ENCODE data around the gene OSM.

Gene OSM

DNA sequence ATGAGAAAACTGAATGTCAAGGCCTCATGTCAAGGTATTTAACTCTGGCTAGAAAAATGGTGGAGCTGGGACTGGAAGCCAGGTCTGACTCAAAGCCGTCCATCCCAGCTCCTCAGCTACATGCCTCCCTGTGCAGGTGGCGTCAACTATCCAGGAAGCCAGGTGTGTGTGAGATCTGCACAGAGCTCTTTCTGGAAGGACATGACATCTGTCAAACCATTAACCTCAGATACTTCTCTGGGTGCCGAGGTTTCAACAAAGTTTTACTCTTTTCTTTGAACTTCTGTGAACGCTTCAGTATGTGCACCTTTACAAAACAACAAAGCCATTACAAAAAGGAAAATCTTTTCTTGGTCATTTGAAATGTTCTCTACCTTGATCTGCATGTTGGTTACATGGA lies 29.7 kb upstream of the OSM start:
- H3K4me1 Mint-ChIP-seq, result no peaks in the 10 kb centered on the region
- no peaks in the 10 kb centered on the region for H3K9me3 Mint-ChIP-seq
- no peak overlapping the region for H3K4me3 Mint-ChIP-seq
- peaks cover 10% of the 10 kb centered on the region for H3K36me3 Mint-ChIP-seq (ENCODE audit: low read depth)
- no peaks in the 10 kb centered on the region for H3K27me3 Mint-ChIP-seq (ENCODE audit: low read depth)
- no peak for TF ChIP-seq CTCF (IDR thresholded peaks at IDR 0.05; ENCODE audit: unreplicated experiment in 3 of 3)
- no peak overlapping the region for H3K27ac Mint-ChIP-seq

DNA sequence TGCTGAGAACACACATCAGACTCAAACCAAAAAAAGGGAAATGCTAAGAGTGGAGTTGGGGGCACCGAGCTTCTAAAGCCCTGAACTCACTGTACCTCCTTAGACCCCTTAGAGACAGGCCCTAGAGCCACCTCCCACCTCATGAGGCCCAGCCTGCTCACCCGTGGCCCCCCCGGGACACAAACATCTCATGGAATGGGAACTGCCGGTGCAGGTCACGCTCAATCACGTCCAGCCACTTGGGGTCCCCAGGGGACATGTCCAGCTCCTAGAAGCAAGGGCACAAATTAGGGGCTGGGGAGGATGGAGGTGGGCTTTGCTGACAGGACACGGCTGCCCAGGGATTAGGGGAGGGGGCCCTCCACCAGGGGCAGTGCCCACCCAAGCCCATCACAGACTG lies 28.9 kb upstream of the OSM start:
- peaks cover 2% of the 10 kb centered on the region for H3K4me1 Mint-ChIP-seq

GRCh38 chr22:30294830-30295229 lies 28.2 kb upstream of the OSM start:
- Mint-ChIP-seq H3K27me3 (ENCODE audit: low read depth) (no peaks in the 10 kb centered on the region), H3K4me1 (peaks cover 5% of the 10 kb centered on the region), H3K27ac (no peak overlapping the region), H3K9me3 (no peaks in the 10 kb centered on the region), H3K36me3 (ENCODE audit: low read depth) (peaks cover 10% of the 10 kb centered on the region), H3K4me3 (no peak overlapping the region)
- TF ChIP-seq CTCF (IDR thresholded peaks at IDR 0.05; ENCODE audit: unreplicated experiment in 3 of 3), result no peak

More for the DNA sequence above, 28.9 kb upstream of the OSM start:
- Mint-ChIP-seq H3K36me3 (ENCODE audit: low read depth) (peaks cover 10% of the 10 kb centered on the region), H3K4me3 (no peak overlapping the region), H3K9me3 (no peaks in the 10 kb centered on the region), H3K27ac (no peak overlapping the region), H3K27me3 (ENCODE audit: low read depth) (no peaks in the 10 kb centered on the region)
- TF ChIP-seq CTCF (IDR thresholded peaks at IDR 0.05; ENCODE audit: unreplicated experiment in 3 of 3), result no peak

GRCh38 chr22:30294066-30294465 lies 27.4 kb upstream of the OSM start:
- no peaks in the 10 kb centered on the region for H3K9me3 Mint-ChIP-seq
- peaks cover 10% of the 10 kb centered on the region for H3K36me3 Mint-ChIP-seq (ENCODE audit: low read depth)
- H3K27me3 Mint-ChIP-seq (ENCODE audit: low read depth), result no peaks in the 10 kb centered on the region
- peaks cover 5% of the 10 kb centered on the region for H3K4me1 Mint-ChIP-seq
- H3K27ac Mint-ChIP-seq, result no peak overlapping the region
- no peak for TF ChIP-seq CTCF (IDR thresholded peaks at IDR 0.05; ENCODE audit: unreplicated experiment in 3 of 3)
- no peak overlapping the region for H3K4me3 Mint-ChIP-seq

DNA sequence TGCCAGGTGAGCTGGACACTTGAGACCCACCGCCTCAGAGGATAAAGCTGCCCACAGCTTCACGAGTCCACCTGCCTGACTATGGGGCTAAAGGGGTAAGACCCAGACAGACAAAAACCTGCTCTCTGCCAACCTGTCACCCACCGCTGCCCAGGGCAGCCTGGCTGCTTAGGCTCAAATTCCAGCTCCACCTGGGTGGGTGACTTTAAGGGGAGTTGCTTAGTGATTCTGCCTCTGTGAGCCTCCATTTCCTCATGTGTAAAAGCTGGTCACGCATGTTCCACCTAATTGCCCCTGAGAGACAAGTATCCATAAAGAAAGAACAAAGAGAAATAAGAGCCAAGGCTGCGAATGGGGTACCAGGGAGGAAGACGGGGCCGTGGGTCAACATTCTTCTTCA lies 26.4 kb upstream of the OSM start:
- H3K36me3 Mint-ChIP-seq (ENCODE audit: low read depth), result peaks cover 10% of the 10 kb centered on the region
- no peaks in the 10 kb centered on the region for H3K9me3 Mint-ChIP-seq
- TF ChIP-seq CTCF (IDR thresholded peaks at IDR 0.05; ENCODE audit: unreplicated experiment in 3 of 3), result no peak
- H3K27me3 Mint-ChIP-seq (ENCODE audit: low read depth), result no peaks in the 10 kb centered on the region
- peaks cover 9% of the 10 kb centered on the region for H3K4me1 Mint-ChIP-seq
- no peak overlapping the region for H3K27ac Mint-ChIP-seq
- H3K4me3 Mint-ChIP-seq, result no peak overlapping the region

DNA sequence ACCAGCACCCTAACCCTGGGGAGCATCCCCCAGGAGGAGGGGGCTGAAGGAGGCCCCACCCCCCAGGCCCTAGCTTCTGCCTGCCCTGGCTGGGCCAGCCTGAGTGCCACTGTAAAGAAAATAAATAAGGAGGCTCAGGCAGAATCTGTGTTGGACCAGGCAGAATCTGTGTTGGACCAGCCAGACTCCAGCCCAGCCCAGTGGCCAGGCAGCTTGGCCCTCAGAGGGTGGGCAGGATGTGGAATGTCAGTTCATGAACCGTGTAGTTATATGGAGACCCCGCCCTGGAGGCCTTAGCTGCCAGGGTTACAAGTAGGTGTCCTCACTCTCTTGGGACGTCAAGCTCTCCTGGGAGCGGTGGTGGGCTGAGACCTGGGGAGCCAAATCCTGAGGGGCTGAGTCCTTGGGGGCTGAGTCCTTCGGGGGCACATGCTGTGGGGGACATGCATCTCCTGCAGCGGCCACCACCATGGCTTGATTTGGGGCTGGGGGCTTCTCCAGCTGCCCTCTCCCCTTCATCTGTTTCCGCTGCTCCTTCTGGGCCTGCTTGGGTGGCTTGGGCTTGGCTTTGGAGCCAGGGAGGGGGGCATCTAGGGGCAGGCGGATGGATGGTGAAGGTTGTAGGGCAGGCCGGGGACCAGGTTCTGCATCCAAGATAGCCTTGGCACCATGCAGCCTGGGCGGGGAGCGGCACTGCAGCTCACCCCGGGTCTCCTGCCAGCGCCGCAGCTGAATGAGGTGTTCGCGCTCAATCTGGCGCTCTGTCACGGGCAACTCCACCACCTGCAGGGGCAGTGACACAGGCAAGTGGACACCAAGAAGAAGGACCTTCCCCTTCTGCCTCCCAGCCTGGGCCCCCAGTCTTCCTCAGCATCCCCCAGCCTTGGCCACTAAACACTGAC lies 25.7 kb upstream of the OSM start:
- peaks cover 13% of the 10 kb centered on the region for H3K4me1 Mint-ChIP-seq
- H3K4me3 Mint-ChIP-seq, result no peak overlapping the region
- no peak overlapping the region for H3K27ac Mint-ChIP-seq
- no peak for TF ChIP-seq CTCF (IDR thresholded peaks at IDR 0.05; ENCODE audit: unreplicated experiment in 3 of 3)
- H3K27me3 Mint-ChIP-seq (ENCODE audit: low read depth), result no peaks in the 10 kb centered on the region
- peaks cover 8% of the 10 kb centered on the region for H3K36me3 Mint-ChIP-seq (ENCODE audit: low read depth)
- H3K9me3 Mint-ChIP-seq, result no peaks in the 10 kb centered on the region
